Activated CD4-positive, alpha-beta T cell treated with anti-CD3 and anti-CD28 coated beads for 48 hours (primary cell): ENCODE measurements around the gene TBX2.
A peak's percentile ranks its signal among the peaks of the same experiment; 100 is the strongest.

Experiments used
- DNase-seq: peaks from one replicate; pipeline ENCODE4 v3.0.0-alpha.2; 2020

TBX2 gene

GRCh38 chr17:61403801-61404662, 4.4 kb downstream of the TBX2 start:
- DNase-seq: peak; percentile 44

GRCh38 chr17:61404663-61404912, 4.9 kb downstream of the TBX2 start:
- no peak for DNase-seq

GRCh38 chr17:61404913-61405685, 5.5 kb downstream of the TBX2 start:
- no peak for DNase-seq

GRCh38 chr17:61405686-61406536, 6.3 kb downstream of the TBX2 start:
- no peak for DNase-seq

GRCh38 chr17:61406537-61406845, 6.8 kb downstream of the TBX2 start:
- DNase-seq: no peak

- no peak for DNase-seq
These were observed 7.6 kb downstream of the TBX2 start for GRCh38 chr17:61406971-61407911.

GRCh38 chr17:61408151-61409041, 8.8 kb downstream of the TBX2 start:
- no peak for DNase-seq

GRCh38 chr17:61409301-61410112, 9.9 kb downstream of the TBX2 start:
- DNase-seq: peak; percentile 49

- DNase-seq: peak; percentile 81
These were observed 10.7 kb downstream of the TBX2 start for GRCh38 chr17:61410141-61411010.

- no peak for DNase-seq
These were observed 11.3 kb downstream of the TBX2 start for GRCh38 chr17:61411011-61411260.

- no peak for DNase-seq
These were observed 11.9 kb downstream of the TBX2 start for GRCh38 chr17:61411261-61412142.

- DNase-seq: peak; percentile 82
These were observed 12.7 kb downstream of the TBX2 start for GRCh38 chr17:61412143-61412859.

GRCh38 chr17:61412860-61413660, 13.4 kb downstream of the TBX2 start:
- no peak for DNase-seq

GRCh38 chr17:61413661-61414126, 14.1 kb downstream of the TBX2 start:
- DNase-seq: no peak

GRCh38 chr17:61414141-61414935, 14.7 kb downstream of the TBX2 start:
- no peak for DNase-seq

GRCh38 chr17:61414936-61415251, 15.3 kb downstream of the TBX2 start:
- no peak for DNase-seq
